ENCODE data around the gene CHAF1A.

CHAF1A gene

GRCh38 chr19:4457654-4458395, 55.4 kb downstream of the CHAF1A start, which contains the start of gene UBXN6:
Gene UBXN6 (minus strand): TSS chr19:4457794. CDS start chr19:4457697, 97 bp downstream.
- TF ChIP-seq, protein P1, sequence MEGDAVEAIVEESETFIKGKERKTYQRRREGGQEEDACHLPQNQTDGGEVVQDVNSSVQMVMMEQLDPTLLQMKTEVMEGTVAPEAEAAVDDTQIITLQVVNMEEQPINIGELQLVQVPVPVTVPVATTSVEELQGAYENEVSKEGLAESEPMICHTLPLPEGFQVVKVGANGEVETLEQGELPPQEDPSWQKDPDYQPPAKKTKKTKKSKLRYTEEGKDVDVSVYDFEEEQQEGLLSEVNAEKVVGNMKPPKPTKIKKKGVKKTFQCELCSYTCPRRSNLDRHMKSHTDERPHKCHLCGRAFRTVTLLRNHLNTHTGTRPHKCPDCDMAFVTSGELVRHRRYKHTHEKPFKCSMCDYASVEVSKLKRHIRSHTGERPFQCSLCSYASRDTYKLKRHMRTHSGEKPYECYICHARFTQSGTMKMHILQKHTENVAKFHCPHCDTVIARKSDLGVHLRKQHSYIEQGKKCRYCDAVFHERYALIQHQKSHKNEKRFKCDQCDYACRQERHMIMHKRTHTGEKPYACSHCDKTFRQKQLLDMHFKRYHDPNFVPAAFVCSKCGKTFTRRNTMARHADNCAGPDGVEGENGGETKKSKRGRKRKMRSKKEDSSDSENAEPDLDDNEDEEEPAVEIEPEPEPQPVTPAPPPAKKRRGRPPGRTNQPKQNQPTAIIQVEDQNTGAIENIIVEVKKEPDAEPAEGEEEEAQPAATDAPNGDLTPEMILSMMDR (IDR thresholded peaks at IDR 0.05; ENCODE audit: low read depth, low read length, missing control alignments), result no peak
- H3K4me3 ChIP-seq (ENCODE audit: low read depth, low read length), result peak within 1 kb of the TSS; percentile 76
- DNase-seq (ENCODE audit: low read depth), result peak; percentile 97

- TF ChIP-seq, protein P1 (IDR thresholded peaks at IDR 0.05; ENCODE audit: low read depth, low read length, missing control alignments), result no peak
- no peak for DNase-seq (ENCODE audit: low read depth)
Observed at GRCh38 chr19:4464815-4465581, 62.6 kb downstream of the CHAF1A start.

DNA sequence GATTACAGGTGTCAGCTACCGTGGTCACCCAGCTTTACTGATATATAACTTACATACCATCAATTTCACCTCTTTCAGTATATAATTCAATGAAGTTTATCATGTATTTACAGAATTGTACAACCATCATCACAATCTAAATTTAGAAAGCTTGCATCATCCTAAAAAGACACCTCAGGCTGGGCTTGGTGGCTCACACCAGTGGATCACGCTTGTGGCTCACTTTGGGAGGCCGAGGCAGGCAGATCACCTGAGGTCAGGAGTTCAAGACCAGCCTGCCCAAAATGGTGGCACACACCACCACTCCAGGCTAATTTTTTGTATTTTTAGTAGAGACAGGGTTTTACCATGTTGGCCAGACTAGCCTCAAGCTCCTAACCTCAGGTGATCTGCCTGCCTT, 65.4 kb downstream of the CHAF1A start:
- TF ChIP-seq, protein P1 (IDR thresholded peaks at IDR 0.05; ENCODE audit: low read depth, low read length, missing control alignments), result no peak
- no peak overlapping the region for H3K4me3 ChIP-seq (ENCODE audit: low read depth, low read length)

More at GRCh38 chr19:4464815-4465581, 62.6 kb downstream of the CHAF1A start:
- H3K4me3 ChIP-seq (ENCODE audit: low read depth, low read length), result no peak overlapping the region

GRCh38 chr19:4471403-4472173, 69.1 kb downstream of the CHAF1A start:
- TF ChIP-seq, protein P1 (IDR thresholded peaks at IDR 0.05; ENCODE audit: low read depth, low read length, missing control alignments), result no peak
- peak overlapping the region; percentile 74 for H3K4me3 ChIP-seq (ENCODE audit: low read depth, low read length)
- DNase-seq (ENCODE audit: low read depth), result peak; percentile 100

More for the DNA sequence above, 65.4 kb downstream of the CHAF1A start:
- DNase-seq (ENCODE audit: low read depth), result no peak

DNA sequence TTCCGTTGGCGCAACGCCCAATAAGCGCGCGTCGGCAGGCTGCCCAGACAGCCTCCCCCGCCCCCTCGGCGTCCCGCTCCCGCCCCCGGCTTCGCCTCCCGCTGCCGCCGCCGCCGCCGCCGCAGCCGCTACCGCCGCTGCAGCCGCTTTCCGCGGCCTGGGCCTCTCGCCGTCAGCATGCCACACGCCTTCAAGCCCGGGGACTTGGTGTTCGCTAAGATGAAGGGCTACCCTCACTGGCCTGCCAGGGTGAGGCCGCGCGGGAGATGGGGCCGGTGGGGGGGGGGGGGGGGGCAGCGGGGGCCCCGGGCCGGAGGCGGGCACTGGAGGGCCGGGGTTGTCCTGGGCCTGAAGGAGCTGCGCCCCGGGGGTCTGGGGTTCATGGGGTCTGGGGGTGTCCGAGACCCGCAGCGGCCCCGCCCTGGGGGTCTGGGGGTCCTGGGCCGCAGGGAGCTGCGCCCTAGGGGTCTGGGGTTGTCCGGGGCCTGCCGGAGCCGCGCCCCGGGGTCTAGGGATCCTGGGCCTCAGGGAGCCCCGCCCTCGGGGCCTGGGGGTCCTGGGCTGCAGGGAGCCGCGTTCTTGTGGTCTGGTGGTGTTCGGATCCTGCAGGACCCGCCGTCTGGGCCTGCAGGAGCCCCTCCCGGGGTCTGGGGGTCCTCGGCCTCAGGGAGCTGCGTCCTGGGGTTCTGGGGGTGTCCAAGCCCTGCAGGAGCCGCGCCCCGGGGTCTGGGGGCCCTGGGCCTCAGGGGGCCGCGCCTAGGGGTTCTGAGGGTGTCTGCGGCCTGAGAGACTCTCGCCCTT, 69.9 kb downstream of the CHAF1A start, which contains the start of gene HDGFL2:
TSS of gene HDGFL2 (plus strand) at position 124 of the 801 bp plus-strand sequence. CDS start at position 178, 54 bp downstream.
- TF ChIP-seq, protein P1 (IDR thresholded peaks at IDR 0.05; ENCODE audit: low read depth, low read length, missing control alignments), result no peak
- H3K4me3 ChIP-seq (ENCODE audit: low read depth, low read length), result peak within 1 kb of the TSS; percentile 88
- no peak for DNase-seq (ENCODE audit: low read depth)
